Measurements from ENCODE around the gene UBTD1. TPM values are rescaled to one million over a fixed set of nuclear protein-coding genes. Genes with fewer than 3 reads are reported as not detected.

UBTD1 gene
- total RNA-seq, 4 donors from 2014 or later: 0.70 to 2.5 (median 1.4) TPM; not detected in 1

GRCh38 chr10:97539523-97540200 is 40.9 kb downstream of the UBTD1 start:
- H3K27ac ChIP-seq: no peak overlapping the region
- peaks cover 0 to 18% (median 0%) of the 10 kb centered on the region in 4 donors for H3K4me1 ChIP-seq
- no peak overlapping the region for H3K4me3 ChIP-seq
- no peaks in the 10 kb centered on the region for H3K9me3 ChIP-seq
- TF ChIP-seq, protein P1, sequence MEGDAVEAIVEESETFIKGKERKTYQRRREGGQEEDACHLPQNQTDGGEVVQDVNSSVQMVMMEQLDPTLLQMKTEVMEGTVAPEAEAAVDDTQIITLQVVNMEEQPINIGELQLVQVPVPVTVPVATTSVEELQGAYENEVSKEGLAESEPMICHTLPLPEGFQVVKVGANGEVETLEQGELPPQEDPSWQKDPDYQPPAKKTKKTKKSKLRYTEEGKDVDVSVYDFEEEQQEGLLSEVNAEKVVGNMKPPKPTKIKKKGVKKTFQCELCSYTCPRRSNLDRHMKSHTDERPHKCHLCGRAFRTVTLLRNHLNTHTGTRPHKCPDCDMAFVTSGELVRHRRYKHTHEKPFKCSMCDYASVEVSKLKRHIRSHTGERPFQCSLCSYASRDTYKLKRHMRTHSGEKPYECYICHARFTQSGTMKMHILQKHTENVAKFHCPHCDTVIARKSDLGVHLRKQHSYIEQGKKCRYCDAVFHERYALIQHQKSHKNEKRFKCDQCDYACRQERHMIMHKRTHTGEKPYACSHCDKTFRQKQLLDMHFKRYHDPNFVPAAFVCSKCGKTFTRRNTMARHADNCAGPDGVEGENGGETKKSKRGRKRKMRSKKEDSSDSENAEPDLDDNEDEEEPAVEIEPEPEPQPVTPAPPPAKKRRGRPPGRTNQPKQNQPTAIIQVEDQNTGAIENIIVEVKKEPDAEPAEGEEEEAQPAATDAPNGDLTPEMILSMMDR (IDR thresholded peaks at IDR 0.05): no peak
- no peak for TF ChIP-seq POLR2A (IDR thresholded peaks at IDR 0.05)
- no peaks in the 10 kb centered on the region for H3K27me3 ChIP-seq
- no peak for DNase-seq
- no peaks in the 10 kb centered on the region for H3K36me3 ChIP-seq

DNA sequence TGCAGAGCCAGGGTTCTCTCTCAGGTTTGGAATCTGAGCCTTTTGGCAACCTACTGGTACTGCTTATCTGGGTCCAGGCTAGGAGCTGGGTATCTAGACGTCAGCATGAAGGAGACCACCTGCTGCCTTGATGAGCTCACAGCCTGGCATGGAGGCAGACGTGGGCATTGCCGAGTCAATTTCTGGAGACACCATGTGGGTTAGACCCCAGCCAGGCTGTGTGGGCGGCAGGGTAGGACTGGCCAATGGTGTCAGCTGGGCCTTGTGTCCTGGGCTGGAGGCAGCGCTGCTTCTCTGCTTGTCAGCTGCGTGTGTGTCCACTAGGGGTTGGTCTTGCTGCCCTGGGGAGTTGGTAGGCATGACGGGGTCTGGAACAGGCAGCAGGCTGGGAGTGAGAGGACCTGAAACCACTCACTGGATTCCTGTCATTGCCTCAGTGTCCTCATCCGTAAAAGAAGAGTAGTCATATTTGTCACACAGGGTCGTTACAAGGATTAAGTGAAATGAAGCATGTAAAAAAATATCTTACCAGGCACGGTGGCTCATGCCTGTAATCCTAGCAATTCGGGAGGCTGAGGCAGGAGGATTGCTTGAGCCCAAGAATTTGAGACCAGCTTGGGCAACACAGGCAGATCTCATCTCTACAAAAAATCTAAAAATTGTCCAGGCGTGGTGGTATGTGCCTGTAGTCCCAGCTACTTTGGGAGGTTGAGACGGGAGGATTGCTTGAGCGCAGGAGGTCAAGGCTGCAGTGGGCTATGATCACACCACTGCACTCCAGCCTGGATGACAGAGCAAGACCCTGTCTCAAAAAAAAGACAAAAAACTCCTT is 42.2 kb downstream of the UBTD1 start:
- Histone ChIP-seq H3K4me3 (no peak overlapping the region), H3K27me3 (no peaks in the 10 kb centered on the region), H3K27ac (no peak overlapping the region), H3K4me1 (peaks cover 0 to 18% (median 0%) of the 10 kb centered on the region in 4 donors), H3K36me3 (no peaks in the 10 kb centered on the region), H3K9me3 (no peaks in the 10 kb centered on the region)
- TF ChIP-seq POLR2A (IDR thresholded peaks at IDR 0.05): no peak
- TF ChIP-seq, protein P1 (IDR thresholded peaks at IDR 0.05): no peak
- DNase-seq: no peak

DNA sequence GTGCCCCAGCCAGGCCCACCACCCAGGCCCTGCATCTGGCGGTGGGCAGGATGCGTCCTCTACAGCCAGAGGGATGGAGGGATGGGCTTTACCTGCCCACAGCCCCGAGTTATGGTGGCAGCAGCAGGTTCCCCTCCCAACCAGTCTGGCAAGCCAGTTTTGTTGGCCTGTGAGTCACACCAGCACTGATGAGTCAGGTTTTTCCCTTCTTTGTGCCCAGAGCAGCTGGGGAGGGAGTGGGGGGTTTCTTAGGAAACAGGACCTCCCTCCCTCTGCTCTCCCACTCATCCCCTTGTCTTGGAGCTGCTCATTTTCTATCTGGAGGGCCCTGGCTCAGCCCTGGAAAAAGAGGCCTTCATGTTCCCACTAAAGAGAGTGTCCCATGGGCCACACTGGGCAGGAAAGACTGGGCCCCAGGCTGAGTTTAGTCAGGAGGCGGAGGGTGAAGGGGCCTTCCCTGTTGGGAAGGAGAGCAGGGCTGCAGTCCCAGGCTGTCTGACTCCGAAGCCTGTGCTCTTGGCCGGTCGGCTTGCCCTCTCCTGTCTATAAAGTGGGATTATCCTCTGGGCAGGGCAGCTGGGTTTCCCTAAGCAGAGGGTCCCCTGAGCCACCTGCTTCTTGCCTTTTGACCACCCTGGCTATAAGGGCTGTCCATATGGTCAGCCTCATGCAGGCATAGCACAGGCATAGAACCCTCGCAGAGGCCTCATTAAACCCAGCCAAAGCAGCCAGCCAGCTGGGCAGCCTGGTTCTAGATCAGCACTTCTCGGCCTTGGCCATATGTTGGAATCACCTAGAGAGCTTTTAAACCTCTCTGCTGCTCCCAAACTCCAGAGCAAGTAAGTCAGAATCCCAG is 43.7 kb downstream of the UBTD1 start:
- H3K9me3 ChIP-seq: no peaks in the 10 kb centered on the region
- H3K27me3 ChIP-seq: no peaks in the 10 kb centered on the region
- no peaks in the 10 kb centered on the region for H3K36me3 ChIP-seq
- peaks cover 0 to 18% (median 0%) of the 10 kb centered on the region in 4 donors for H3K4me1 ChIP-seq
- no peak for TF ChIP-seq POLR2A (IDR thresholded peaks at IDR 0.05)
- TF ChIP-seq, protein P1 (IDR thresholded peaks at IDR 0.05): no peak
- no peak overlapping the region for H3K4me3 ChIP-seq
- peak overlapping the region; percentile 55 to 77 (median 72) for H3K27ac ChIP-seq
- DNase-seq: peak in 1 of 3 donors; percentile 61

DNA sequence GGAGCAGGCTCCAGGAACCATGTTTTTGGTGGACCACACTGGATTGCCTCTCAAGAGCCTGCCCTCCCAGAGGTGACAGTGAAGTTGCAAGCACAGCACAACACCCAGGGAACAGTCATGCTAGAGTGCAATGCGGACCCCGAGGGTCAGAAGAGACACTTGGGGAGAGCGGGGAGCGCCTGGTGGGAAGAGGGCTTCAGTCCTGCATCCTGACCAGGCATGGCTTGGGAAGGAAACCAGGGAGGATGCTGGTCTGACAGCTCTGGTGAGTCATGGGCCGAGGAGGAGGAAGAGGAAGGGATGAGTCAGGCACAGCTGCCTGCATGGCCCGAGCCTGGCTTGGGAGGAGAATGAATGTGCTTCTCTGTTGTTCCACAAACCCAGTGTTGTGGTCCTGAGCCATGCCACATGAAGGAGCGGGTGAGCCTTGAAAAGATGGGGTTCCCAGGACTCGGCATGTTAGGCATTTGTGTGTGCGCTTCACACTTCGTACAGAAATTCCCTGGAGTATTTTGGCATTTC is 44.4 kb downstream of the UBTD1 start:
- H3K27me3 ChIP-seq: no peaks in the 10 kb centered on the region
- no peak for TF ChIP-seq POLR2A (IDR thresholded peaks at IDR 0.05)
- TF ChIP-seq, protein P1 (IDR thresholded peaks at IDR 0.05): no peak
- H3K9me3 ChIP-seq: no peaks in the 10 kb centered on the region
- H3K4me1 ChIP-seq: peaks cover 0 to 18% (median 0%) of the 10 kb centered on the region in 4 donors
- H3K4me3 ChIP-seq: no peak overlapping the region
- no peaks in the 10 kb centered on the region for H3K36me3 ChIP-seq
- H3K27ac ChIP-seq: peak overlapping the region; percentile 55 to 77 (median 72)
- peak in 2 of 3 donors; percentile 28 to 76 for DNase-seq

Data from Peyer's patch (tissue), 4 donors.